Fibroblast of peridontal ligament (primary cell): ENCODE results near the gene GALNT18.

Experiments
- DNase-seq: peaks from one replicate; pipeline ENCODE4 v3.0.0-alpha.2; 2010; ENCODE audit errors: extremely low read depth

Gene GALNT18

GRCh38 chr11:11567936-11568650 is 53.7 kb downstream of the GALNT18 start:
- peak; percentile 2 for DNase-seq

DNA sequence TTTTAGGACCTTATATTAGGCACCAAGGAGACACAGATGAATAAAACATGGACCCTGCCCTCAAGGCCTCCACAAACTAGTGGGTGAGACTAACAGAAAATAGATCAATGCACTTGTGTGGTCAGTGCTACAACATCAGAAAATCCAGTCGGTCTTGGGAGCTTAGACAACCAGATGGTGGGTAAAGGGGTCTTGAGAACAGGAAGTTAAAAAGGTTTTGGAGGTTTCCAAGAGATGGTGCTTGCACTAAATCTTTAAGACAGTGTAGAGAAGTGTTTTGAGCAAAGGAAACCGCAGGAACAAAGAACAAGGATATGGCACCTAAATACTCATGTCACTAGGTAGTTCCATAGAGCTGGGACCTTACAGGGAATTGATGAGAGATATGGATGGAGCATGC is 56.2 kb downstream of the GALNT18 start:
- DNase-seq, result no peak

DNA sequence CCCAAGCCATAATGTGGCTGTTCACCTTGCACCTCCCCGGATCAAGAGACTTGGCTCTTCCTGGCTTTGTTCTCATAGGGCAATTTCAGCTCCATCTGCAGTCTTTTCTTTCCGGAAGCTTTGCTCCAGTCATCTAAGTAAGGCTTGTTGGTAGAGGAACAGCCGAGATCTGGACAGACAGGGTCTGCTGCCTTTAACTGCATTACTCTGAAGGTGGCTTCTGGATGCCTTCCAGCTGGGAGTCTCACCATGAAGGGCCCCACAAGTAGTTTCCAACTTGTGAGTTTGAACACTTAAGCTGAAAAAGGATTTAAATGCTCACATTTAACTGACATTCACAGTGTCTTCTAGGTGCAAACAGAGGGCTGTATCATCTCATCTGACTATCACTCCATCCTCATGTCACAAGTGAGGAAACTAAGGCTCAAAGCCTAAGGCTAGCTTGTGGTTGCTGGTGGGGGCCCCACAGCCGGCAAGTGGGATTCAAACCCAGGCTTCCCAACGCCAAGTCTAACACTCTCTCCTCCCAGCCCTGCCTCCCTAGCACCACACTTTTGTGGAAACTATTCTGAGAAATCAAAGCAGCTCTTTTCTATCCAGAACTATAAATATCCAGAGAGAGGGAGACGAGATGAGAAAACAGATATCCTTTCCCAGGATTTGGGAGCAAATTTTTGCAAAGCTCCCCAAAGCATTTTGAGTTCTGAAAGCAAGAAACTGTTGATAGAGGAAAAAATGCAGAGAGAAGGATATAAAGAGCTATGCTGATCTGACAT is 58.4 kb downstream of the GALNT18 start:
- no peak for DNase-seq

DNA sequence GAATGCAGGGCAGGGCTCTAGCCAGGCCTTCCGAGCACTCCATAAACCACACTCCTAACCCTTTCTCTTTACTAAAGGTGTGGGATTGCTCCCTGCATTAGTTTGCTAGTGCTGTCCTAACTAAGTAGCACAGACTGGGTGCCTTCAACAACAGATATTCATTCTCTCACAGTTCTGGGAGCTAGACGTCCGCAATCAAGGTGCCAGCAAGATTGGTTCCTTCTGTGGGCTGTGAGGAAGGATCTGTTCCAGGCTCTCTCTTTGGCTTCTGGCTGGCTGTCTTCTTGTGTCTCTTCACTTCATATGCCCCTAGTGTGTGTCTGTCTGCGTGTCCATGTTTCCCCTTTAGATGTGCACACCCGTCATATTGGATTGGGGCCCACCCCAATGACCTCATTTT is 59.8 kb downstream of the GALNT18 start:
- DNase-seq, result no peak

DNA sequence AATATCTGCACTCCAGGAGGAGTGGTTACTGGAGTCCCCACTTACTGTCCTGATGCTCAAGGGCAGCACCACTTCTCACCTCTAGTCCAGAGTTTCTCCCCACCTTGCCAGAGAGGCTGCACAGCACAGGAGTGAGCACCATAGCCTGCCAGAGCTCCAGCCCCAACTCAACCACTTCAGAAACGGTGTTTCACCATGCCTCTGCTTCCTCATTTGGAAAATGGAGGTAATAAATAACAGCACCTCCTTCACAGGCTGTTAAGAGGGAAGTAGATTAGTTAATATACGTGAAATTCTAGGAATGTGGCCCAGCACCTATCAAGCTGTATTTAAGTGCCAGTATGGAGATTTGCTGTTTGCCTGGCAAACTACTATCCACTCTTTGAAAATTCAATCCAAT is 63.0 kb downstream of the GALNT18 start:
- no peak for DNase-seq

DNA sequence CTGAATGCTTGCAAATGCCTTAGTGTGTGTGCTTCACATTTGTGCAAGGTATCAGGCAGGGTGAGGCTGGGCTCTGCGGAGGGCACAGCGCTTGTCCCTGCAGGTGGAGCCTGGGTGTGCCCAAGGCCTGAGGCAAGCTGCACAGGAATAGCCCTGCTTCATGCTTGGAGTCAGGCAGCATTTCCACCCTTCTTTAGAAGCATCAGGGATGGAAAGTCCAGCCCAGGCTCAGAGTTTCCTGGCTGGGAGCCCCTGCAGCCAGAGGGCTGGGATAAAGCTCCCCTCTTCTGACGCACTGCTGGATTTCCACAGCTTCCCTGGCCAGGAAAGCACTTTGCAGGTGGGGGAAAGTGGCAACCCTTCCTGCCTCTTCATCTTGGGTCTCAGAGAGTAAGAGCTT is 63.4 kb downstream of the GALNT18 start:
- DNase-seq, result no peak

DNA sequence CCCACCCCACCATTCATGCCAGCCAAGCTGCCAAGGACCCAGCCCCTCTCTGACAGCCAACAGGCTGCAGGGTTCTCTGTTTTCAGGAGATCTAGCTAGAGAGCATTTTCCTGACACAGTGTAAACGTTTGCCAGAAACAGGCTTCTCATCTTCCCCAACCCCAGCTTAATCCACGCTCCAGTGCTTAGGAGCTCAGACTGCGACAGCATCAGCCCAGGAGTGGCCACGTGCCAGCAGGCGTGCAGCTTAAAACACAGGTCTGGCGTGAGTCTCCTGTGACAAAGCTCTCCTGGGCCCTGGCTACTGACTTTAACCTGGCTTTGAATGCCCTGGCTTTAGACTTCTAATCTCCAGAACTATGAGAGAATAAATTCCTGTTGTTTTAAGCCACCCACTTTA is 66.6 kb downstream of the GALNT18 start:
- no peak for DNase-seq

GRCh38 chr11:11553573-11553972 is 68.2 kb downstream of the GALNT18 start:
- DNase-seq, result no peak

- DNase-seq, result no peak
These were observed 69.2 kb downstream of the GALNT18 start for GRCh38 chr11:11552529-11553087.

GRCh38 chr11:11550534-11550933 is 71.3 kb downstream of the GALNT18 start:
- DNase-seq, result no peak

DNA sequence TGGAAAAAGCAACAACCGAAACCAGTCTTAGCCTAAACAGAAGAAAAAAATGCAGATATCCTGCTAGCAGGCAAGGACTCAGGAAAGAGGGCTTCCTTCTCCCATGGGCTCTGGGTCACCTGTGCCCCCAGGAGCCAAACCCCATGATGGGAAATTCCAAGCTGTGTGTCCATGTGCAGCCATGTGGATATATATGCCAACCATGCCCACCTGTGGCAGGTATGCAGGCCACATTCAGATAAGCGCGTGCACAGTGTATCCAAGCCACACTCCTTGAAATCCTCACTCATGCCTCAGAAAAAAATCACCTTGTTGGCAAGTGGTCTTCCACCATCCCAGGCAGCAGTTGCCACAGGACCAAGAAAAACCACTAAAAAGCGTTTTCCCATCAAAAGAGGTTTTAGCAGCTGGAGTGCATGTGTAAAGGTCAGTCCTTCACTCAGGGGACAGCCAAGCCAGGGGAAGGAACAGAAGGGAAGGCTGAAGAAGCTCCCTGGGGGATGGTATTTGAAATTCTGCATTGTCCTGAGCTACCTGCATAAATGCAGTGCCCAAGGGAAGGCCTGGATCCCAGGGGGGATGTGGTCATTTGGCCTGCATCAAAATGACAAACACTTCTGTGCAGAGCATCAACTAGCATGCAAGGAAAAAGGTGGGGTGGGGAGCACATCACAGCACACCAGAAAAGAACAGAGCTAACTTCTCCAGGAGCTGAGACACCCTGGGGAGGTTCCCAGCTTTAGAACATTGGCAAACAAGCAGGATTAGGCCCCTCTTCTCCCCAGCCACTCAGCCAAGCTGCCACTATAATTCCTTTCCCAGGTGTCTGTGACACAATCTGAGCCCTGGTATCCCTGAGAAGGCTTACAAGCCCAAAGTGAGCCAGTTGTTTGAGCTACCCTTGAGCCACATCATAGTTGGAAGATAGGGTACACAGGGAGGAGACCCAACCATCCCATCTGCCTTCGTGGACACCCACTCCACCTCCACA is 76.2 kb downstream of the GALNT18 start:
- no peak for DNase-seq

DNA sequence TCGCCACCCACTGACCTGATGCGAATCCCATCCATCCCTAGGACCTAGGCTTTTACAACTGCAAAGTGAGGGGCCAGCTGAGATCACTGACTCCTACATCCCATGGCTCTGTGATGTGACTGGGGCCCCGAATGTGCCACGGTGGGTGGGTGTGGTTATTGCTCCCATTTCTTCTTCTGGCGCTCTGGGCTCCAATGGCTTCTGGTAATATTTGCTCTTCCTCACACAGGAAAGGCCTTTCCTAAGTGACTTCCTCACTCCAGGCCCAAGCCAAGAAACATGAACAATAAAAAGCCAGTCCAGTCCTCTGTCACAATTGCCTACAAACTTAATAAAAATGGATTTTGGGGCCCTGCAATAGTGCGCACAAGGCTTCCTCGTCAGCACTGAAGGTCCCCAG is 78.1 kb downstream of the GALNT18 start:
- no peak for DNase-seq

DNA sequence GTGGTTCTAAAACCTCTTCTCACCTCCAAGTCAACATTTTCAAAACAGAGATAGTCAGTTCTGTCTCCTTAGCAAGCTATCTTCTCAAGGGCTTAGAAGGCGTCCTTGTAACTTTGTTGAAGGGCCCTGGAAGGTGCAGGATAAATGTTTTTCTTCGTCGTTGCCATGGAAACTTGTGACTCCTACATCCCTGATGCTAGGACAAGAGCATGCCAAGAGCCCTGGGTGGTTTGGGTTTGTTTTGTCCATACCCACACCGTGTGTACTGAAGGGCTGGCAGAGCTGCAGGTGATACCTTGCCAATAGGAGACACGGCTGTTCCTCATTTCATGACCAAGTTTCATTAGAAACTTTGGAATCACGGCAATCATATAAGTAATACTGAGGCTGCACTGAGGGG is 81.6 kb downstream of the GALNT18 start:
- DNase-seq, result no peak

DNA sequence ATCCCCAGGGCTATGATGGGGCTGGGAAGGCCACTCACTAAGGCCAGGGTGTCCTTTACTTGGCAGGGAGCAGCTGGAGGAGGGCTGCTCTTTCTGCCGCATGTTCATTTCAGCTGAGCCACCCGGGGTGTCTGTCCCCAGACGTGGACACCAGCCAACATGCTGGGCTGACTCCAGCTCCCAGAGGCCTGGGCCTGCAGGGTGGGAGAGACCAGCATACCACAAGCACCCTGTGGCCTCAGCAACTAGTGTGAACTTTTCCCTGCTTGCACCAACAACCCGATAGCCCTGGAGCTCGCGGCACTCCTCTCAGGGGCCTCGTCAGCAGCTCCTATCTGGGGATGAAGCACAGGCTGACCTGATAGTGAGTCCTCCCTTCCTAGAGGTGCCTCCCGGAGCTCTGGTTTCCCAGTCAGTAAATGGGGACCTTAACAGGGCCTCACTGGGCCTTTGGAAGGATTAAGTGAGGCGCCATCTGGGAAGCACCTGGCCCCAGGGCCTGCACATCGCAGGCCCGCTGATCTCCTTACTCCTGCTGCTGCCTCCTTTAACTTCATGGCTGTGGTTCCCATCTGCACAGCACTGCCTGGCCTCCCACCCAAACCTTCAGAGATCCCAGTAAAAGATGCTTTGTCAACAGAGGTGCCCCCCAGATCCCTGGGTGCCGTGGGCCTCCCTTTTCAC is 83.4 kb downstream of the GALNT18 start:
- DNase-seq, result no peak

DNA sequence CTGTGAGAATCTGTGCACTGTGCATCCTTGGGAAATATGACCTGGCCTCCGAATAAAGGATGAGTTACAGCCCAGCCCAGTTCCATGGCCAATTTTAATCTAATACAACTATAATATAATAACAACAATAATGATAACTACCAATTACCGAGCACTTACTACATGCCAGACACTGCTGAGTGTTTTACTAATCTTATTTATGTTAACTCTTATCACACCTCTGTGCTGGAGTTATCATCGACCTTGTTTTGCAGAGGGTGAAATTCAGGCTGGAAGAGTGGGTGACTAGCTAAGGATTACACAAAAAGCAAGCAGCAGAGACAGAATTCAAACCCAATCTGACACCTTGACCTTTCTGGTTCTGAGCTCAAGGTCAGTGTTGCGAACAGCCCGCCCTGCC is 83.9 kb downstream of the GALNT18 start:
- DNase-seq, result no peak

DNA sequence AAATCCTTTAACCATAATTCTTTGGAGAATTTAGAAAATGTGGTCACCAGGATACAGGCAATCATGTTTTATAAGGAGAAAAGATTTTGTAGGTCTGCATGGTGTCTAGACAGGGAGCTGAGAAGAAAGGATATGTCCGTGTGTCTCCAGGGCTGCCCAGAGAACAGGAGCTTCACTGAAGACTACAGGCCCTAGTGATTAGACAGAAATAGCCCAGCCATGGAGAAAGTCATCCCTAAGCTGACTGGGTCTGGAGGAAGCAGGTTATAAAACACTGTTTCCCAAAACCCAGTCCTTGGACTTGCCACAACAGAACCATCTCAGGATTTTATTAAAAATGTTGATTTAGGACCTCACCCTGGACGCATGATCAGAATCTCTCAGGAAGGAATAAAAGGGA is 84.4 kb downstream of the GALNT18 start:
- no peak for DNase-seq

DNA sequence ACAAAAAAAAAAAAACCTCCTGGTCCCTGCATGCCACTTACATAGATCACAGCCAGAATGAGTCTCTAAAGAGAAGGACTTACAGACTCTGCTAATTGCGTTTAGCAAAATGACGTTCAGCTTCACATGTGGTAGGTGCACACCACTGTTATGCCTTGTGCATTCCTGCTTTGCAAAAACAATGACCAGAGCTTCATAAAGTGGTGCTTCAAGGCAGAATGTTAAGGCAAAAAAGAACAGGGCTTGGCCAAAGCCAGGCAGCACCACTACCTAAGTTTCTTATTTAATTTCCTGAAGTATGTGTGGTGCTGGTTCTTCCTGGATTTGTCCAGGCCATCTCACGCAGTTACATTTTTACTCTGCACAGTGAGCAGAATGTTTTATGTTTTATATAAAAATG is 85.2 kb downstream of the GALNT18 start:
- DNase-seq, result no peak

DNA sequence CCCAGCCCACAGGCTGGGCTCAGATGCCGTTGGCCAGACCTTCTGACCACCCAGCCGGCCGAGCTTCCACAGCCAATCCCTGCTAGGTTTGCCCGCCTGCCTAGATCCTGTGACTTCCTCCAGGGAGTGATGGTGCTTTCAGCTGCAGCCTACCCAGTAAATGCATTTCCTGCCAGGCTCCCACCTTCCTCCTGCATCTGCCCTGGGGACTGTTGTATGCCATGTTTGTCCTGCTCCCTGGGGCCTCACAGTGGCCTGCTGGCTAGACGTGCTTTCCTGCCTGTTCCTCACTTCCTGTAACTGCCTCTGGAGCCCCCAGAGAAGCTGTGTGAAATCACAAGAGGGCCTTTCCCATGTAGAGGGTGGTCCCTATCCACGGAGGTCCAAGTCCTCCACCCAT is 86.2 kb downstream of the GALNT18 start:
- DNase-seq, result no peak

- DNase-seq, result no peak
These were observed 86.8 kb downstream of the GALNT18 start for GRCh38 chr11:11534981-11535380.

DNA sequence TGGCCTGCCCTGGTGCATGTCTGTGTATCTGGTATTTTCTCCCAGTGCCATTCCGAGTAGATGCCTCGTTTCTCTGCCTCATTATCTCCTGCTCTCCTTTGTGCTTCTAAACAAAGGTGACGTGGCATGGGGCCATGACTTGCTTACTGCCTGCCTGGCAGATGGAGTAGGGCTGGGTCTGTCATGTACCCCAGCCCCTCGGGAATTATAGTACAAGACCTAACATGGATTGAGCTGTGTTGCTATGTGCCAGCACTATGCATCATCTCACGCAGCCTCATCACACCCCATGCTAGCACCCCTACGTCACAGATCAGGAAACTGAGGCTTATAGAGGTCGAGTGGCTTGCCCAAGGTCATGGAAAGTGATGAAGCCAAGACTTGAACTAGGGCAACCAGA is 88.1 kb downstream of the GALNT18 start:
- DNase-seq, result no peak

DNA sequence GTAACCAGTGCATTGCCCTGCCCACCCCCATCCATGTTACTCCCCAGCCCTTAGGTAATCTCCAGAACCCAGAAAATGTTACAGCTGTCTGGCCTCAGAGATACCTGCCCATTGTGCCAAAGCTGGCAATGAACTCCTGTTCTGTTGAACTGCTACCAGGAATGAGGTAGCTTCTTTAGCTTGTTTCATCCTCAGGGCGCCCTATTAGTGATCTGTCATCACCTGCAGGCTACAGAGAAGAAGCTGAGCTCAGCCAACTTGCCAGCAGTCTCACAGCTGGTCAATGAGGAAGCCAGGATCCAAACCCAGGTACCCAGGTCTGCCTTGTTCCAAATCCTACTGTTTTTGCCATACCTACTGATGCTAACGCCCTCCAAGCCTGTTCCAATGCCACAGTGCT is 88.7 kb downstream of the GALNT18 start:
- no peak for DNase-seq
